Spleen (tissue), 11 donors: Measurements from ENCODE around the gene ADNP2. TPM values are rescaled to one million over a fixed set of nuclear protein-coding genes. Genes with fewer than 3 reads are reported as not detected.

Experiments used
- DNase-seq: peaks from one replicate; pipeline ENCODE4 v3.0.0-alpha.2; 2020
- H3K27ac ChIP-seq, 8 donors: fragments of 200-600 bp; sonication (generic) in 7 of 8; 1 replicate in 4 of 8; 2 replicates in 4 of 8; pipeline versions ENCODE4 v1.5.0 to v1.8.0; 2016 to 2021; ENCODE audit warnings: inconsistent platforms in 4 of 8, mild to moderate bottlenecking in 4 of 8, moderate library complexity in 1 of 8
- H3K27me3 ChIP-seq, 7 donors: fragments of 200-600 bp; sonication (generic) in 6 of 7; replicated peaks in 1 of 7; 1 replicate in 4 of 7; 2 replicates in 3 of 7; pipeline versions ENCODE4 v1.5.0 to v1.8.0; 2016 to 2021; ENCODE audit warnings: inconsistent platforms in 3 of 7, mild to moderate bottlenecking in 1 of 7
- H3K36me3 ChIP-seq, 6 donors: fragments of 200-600 bp; sonication (generic) in 5 of 6; 1 replicate in 4 of 6; 2 replicates in 2 of 6; pipeline versions ENCODE4 v1.5.0 to v1.8.0; 2016 to 2021; ENCODE audit warnings: inconsistent platforms in 2 of 6
- H3K4me1 ChIP-seq, 6 donors: fragments of 200-600 bp; sonication (generic) in 5 of 6; 1 replicate in 3 of 6; 2 replicates in 3 of 6; pipeline versions ENCODE4 v1.5.0 to v1.8.0; 2016 to 2021; ENCODE audit warnings: inconsistent platforms in 3 of 6
- H3K4me3 ChIP-seq, 8 donors: fragments of 200-600 bp; sonication (generic) in 7 of 8; 1 replicate in 4 of 8; 2 replicates in 4 of 8; pipeline versions ENCODE4 v1.5.0 to v1.8.0; 2016 to 2021; ENCODE audit warnings: inconsistent platforms in 4 of 8, mild to moderate bottlenecking in 4 of 8, moderate library complexity in 2 of 8
- H3K9me3 ChIP-seq, 8 donors: fragments of 200-600 bp; sonication (generic) in 7 of 8; 1 replicate in 4 of 8; 2 replicates in 4 of 8; pipeline versions ENCODE4 v1.5.0 to v1.8.0; 2016 to 2021; ENCODE audit warnings: inconsistent platforms in 4 of 8
- CTCF ChIP-seq, 11 experiments: fragments of 200-600 bp in 7 of 11; fragments of 450-650 bp in 4 of 11; sonication (generic) in 4 of 11; IDR thresholded peaks in 8 of 11; conservative IDR thresholded peaks in 3 of 11; 1 replicate in 7 of 11; 2 replicates in 4 of 11; pipeline versions ENCODE4 v1.4.0 to v1.8.0; 2016 to 2021; ENCODE audit warnings: antibody characterized with exemption in 11 of 11, inconsistent platforms in 4 of 11, mild to moderate bottlenecking in 1 of 11
- POLR2A ChIP-seq, 3 donors: fragments of 450-650 bp; IDR thresholded peaks; one replicate each; pipeline ENCODE4 v1.5.1; 2017; ENCODE audit warnings: antibody characterized with exemption in 3 of 3, mild to moderate bottlenecking in 1 of 3
- POLR2AphosphoS5 ChIP-seq, 3 donors: sonication (generic); formaldehyde crosslinking; IDR thresholded peaks; one replicate each; pipeline ENCODE4 v1.5.1; 2017; ENCODE audit warnings: antibody characterized with exemption in 3 of 3
- WGBS, 5 donors: extraction: QIAGEN DNeasy Blood & Tissue Kit in 3 of 5; methylation state at CpG; one replicate each; pipeline versions ENCODE4 v1.1.5 to v1.1.7; 2013 to 2018; 5-methylcytosine and 5-hydroxymethylcytosine counted together
- intact Hi-C: fragments of 100-400 bp; cut with DNase I; formaldehyde crosslinking; loops from one replicate; pipeline ENCODE4 v1.15.0; 2023; ENCODE audit warnings: low total_unique reads
- polyA plus RNA-seq, 3 donors: library from polyadenylated mRNA; stranded (reverse); fragments of 200-250 nt; gene quantifications; one replicate each; pipeline ENCODE4 v1.2.1, GENCODE V29; 2013
- total RNA-seq, 7 donors: library from RNA; depleted of rRNA in 3 of 7; stranded (reverse); fragments of >200 nt in 3 of 7; fragmentation: NEBNext Ultra II Directional in 4 of 7; extraction: Animal tissue kit (Norgen Biotek cat#: 25700) in 4 of 7; gene quantifications; one replicate each; pipeline versions ENCODE4 v1.1.0 to v1.2.1, GENCODE V29; 2016 to 2021
- donor health status: healthy with polysubstance abuse.
- donor health status: DM: no; HTN: no; CAD: no; lungs with moderate emphysema.
- donor health status: DM: no; HTN: no; CAD: no.
- donor health status: Bipolar disorder and iron deficiency.
- donor health status: healthy.
- donor health status: DM: no; HTN: no; CAD: no.
- donor health status: DM: yes; HTN: yes; CAD: no.

ADNP2 gene
- total and polyA plus RNA-seq, 10 donors: 3.5 to 20.6 (median 15.1) TPM

- TF ChIP-seq POLR2A (IDR thresholded peaks at IDR 0.05): no peak
- TF ChIP-seq POLR2AphosphoS5 (IDR thresholded peaks at IDR 0.05): no peak
- no peak for TF ChIP-seq CTCF (IDR thresholded peaks at IDR 0.05 in 8 of 11, conservative IDR thresholded peaks at IDR 0.05 in 3 of 11)
Measured at GRCh38 chr18:80135136-80135535, 26.1 kb downstream of the ADNP2 start.

GRCh38 chr18:80136679-80137078 is 27.6 kb downstream of the ADNP2 start:
- TF ChIP-seq CTCF (IDR thresholded peaks at IDR 0.05 in 8 of 11, conservative IDR thresholded peaks at IDR 0.05 in 3 of 11): no peak
- no peak for TF ChIP-seq POLR2AphosphoS5 (IDR thresholded peaks at IDR 0.05)
- no peak for TF ChIP-seq POLR2A (IDR thresholded peaks at IDR 0.05)
- Histone ChIP-seq H3K9me3 (no peaks in the 10 kb centered on the region), H3K27ac (no peak overlapping the region), H3K4me1 (no peaks in the 10 kb centered on the region), H3K4me3 (no peak overlapping the region), H3K27me3 (no peaks in the 10 kb centered on the region), H3K36me3 (peaks cover 3 to 85% (median 49%) of the 10 kb centered on the region in 6 donors)
- intact Hi-C loops: no loop called here
- DNase-seq: no peak
- WGBS, 5 donors: 86 to 100% (median 96%) methylated on average over 7 to 8 of the region's 8 CpGs

More at GRCh38 chr18:80135136-80135535, 26.1 kb downstream of the ADNP2 start:
- Histone ChIP-seq H3K4me1 (no peaks in the 10 kb centered on the region), H3K36me3 (peaks cover 3 to 87% (median 47%) of the 10 kb centered on the region in 6 donors), H3K4me3 (no peak overlapping the region), H3K27me3 (no peaks in the 10 kb centered on the region), H3K27ac (no peak overlapping the region), H3K9me3 (no peaks in the 10 kb centered on the region)
- no peak for DNase-seq
- 72 to 100% (median 91%) methylated on average over 1 of the region's 1 CpG for WGBS, 5 donors
- intact Hi-C loops: no loop called here

- intact Hi-C loops: no loop called here
- no peak overlapping the region for H3K27ac ChIP-seq
- H3K27me3 ChIP-seq: no peaks in the 10 kb centered on the region
- peaks cover 3 to 85% (median 49%) of the 10 kb centered on the region in 6 donors for H3K36me3 ChIP-seq
- H3K4me1 ChIP-seq: no peaks in the 10 kb centered on the region
- no peak for DNase-seq
- H3K4me3 ChIP-seq: no peak overlapping the region
- TF ChIP-seq POLR2AphosphoS5 (IDR thresholded peaks at IDR 0.05) (peak in 1 of 3 donors; percentile 26), POLR2A (IDR thresholded peaks at IDR 0.05) (no peak)
- H3K9me3 ChIP-seq: no peaks in the 10 kb centered on the region
- WGBS, 5 donors: 89 to 97% (median 93%) methylated on average over 14 of the region's 14 CpGs
Measured at GRCh38 chr18:80137137-80137536, 28.1 kb downstream of the ADNP2 start.

- WGBS, 5 donors: 80 to 97% (median 94%) methylated on average over 11 to 12 of the region's 12 CpGs
- H3K27ac ChIP-seq: no peak overlapping the region
- TF ChIP-seq POLR2AphosphoS5 (IDR thresholded peaks at IDR 0.05) (peak in 1 of 3 donors; percentile 11), CTCF (IDR thresholded peaks at IDR 0.05 in 8 of 11, conservative IDR thresholded peaks at IDR 0.05 in 3 of 11) (no peak)
- no peaks in the 10 kb centered on the region for H3K9me3 ChIP-seq
- intact Hi-C loops: no loop called here
- peaks cover 3 to 77% (median 49%) of the 10 kb centered on the region in 6 donors for H3K36me3 ChIP-seq
- no peak overlapping the region for H3K4me3 ChIP-seq
- no peaks in the 10 kb centered on the region for H3K27me3 ChIP-seq
- DNase-seq: no peak
- H3K4me1 ChIP-seq: no peaks in the 10 kb centered on the region
Measured at GRCh38 chr18:80137976-80138375, 28.9 kb downstream of the ADNP2 start.
